Measurements from ENCODE around the gene ARHGAP24.

- no peak for TF ChIP-seq CTCF (IDR thresholded peaks at IDR 0.05)
- no peak for TF ChIP-seq ZFX (IDR thresholded peaks at IDR 0.05; ENCODE audit: borderline replicate concordance)
Measured at GRCh38 chr4:85579942-85580341, 105.0 kb downstream of the ARHGAP24 start.

Data from 22Rv1 (cell line).